HEK293 (cell line): Measurements from ENCODE around the gene PPIP5K2.
A peak's percentile ranks its signal among the peaks of the same experiment; 100 is the strongest.
"Not testable (repeated sequence)": the region's sequence is repeated elsewhere in the genome, so short reads cannot be mapped to it uniquely, and the experiment has no call there.

Experiments used
- CTCF ChIA-PET: fragments of 350-600 bp; formaldehyde crosslinking; extraction: SDS; loops from one replicate; lab custom pipeline; 2021; ENCODE audit warnings: antibody characterized with exemption; lab: Yijun Ruan, JAX
- POLR2A ChIA-PET: fragments of 300-600 bp; formaldehyde crosslinking; extraction: SDS; loops from one replicate; lab custom pipeline; 2020; ENCODE audit warnings: antibody characterized with exemption, inconsistent platforms; lab: Yijun Ruan, JAX
- H3K27ac ChIP-seq: fragments of 200-500 bp; sonication (Bioruptor generic); 2 replicates; pipeline ENCODE4 v1.5.1; 2014; ENCODE audit warnings: low read depth, low read length, control low read depth, inconsistent platforms; ENCODE audit errors: extremely low read depth
- H3K36me3 ChIP-seq, 2 experiments: fragments of 200-500 bp in 1 of 2; sonication (Bioruptor generic) in 1 of 2; 1 replicate in 1 of 2; 2 replicates in 1 of 2; pipeline ENCODE4 v1.5.1; 2014 to 2017; ENCODE audit warnings: inconsistent platforms in 2 of 2, low read length in 2 of 2; ENCODE audit not compliant: control insufficient read depth in 2 of 2, insufficient read depth in 1 of 2
- H3K4me1 ChIP-seq: fragments of 200-500 bp; sonication (Bioruptor generic); 2 replicates; pipeline ENCODE4 v1.5.1; 2014; ENCODE audit warnings: mild to moderate bottlenecking, low read length, inconsistent platforms; ENCODE audit not compliant: control insufficient read depth, insufficient read depth
- H3K4me3 ChIP-seq: 2 replicates; pipeline ENCODE4 v1.5.1; 2011; ENCODE audit warnings: low read depth, mild to moderate bottlenecking, control low read depth, low read length, moderate library complexity
- H3K9me3 ChIP-seq: fragments of 200-500 bp; sonication (Bioruptor generic); 2 replicates; pipeline ENCODE4 v1.5.1; 2014; ENCODE audit warnings: low read depth, low read length, inconsistent platforms; ENCODE audit not compliant: control insufficient read depth, insufficient read depth
- AEBP2 ChIP-seq: fragments of 450-650 bp; formaldehyde crosslinking; IDR thresholded peaks from 2 replicates; pipeline ENCODE4 v1.5.1; 2016; ENCODE audit warnings: missing biosample characterization, missing genetic modification characterization, borderline replicate concordance
- BCL11A ChIP-seq: fragments of 450-650 bp; formaldehyde crosslinking; IDR thresholded peaks from 2 replicates; pipeline ENCODE4 v1.5.1; 2016; ENCODE audit warnings: low read depth, missing biosample characterization, missing genetic modification characterization
- BCL11B ChIP-seq: fragments of 450-650 bp; formaldehyde crosslinking; IDR thresholded peaks from 2 replicates; pipeline ENCODE4 v1.5.1; 2016; ENCODE audit warnings: low read depth, missing biosample characterization, missing genetic modification characterization
- CTCF ChIP-seq: fragments of 450-650 bp; formaldehyde crosslinking; IDR thresholded peaks from 2 replicates; pipeline ENCODE4 v1.5.1; 2016; ENCODE audit warnings: missing biosample characterization, missing genetic modification characterization
- GLIS2 ChIP-seq: fragments of 450-650 bp; formaldehyde crosslinking; IDR thresholded peaks from 2 replicates; pipeline ENCODE4 v1.5.1; 2016; ENCODE audit warnings: missing biosample characterization, missing genetic modification characterization
- KLF16 ChIP-seq: fragments of 450-650 bp; formaldehyde crosslinking; IDR thresholded peaks from 2 replicates; pipeline ENCODE4 v1.5.1; 2017; ENCODE audit warnings: missing biosample characterization, missing genetic modification characterization
- KLF17 ChIP-seq: fragments of 450-650 bp; formaldehyde crosslinking; IDR thresholded peaks from 2 replicates; pipeline ENCODE4 v1.5.1; 2016; ENCODE audit warnings: missing biosample characterization, missing genetic modification characterization
- KLF8 ChIP-seq: fragments of 450-650 bp; formaldehyde crosslinking; IDR thresholded peaks from 2 replicates; pipeline ENCODE4 v1.5.1; 2016; ENCODE audit warnings: missing biosample characterization, missing genetic modification characterization
- OVOL3 ChIP-seq: fragments of 450-650 bp; formaldehyde crosslinking; IDR thresholded peaks from 2 replicates; pipeline ENCODE4 v1.5.1; 2016; ENCODE audit warnings: missing biosample characterization, missing genetic modification characterization
- PBX3 ChIP-seq: sonication (generic); formaldehyde crosslinking; IDR thresholded peaks from 2 replicates; pipeline ENCODE4 v1.8.1; 2022; ENCODE audit warnings: mild to moderate bottlenecking, moderate library complexity, missing genetic modification reagents
- SCRT2 ChIP-seq: fragments of 450-650 bp; formaldehyde crosslinking; IDR thresholded peaks from 2 replicates; pipeline ENCODE4 v1.5.1; 2016; ENCODE audit warnings: missing biosample characterization, missing genetic modification characterization
- SP2 ChIP-seq: fragments of 450-650 bp; formaldehyde crosslinking; IDR thresholded peaks from 2 replicates; pipeline ENCODE4 v1.5.1; 2016; ENCODE audit warnings: missing biosample characterization, missing genetic modification characterization
- SP7 ChIP-seq: fragments of 450-650 bp; formaldehyde crosslinking; IDR thresholded peaks from 2 replicates; pipeline ENCODE4 v1.5.1; 2016; ENCODE audit warnings: missing biosample characterization, missing genetic modification characterization
- YY1 ChIP-seq: fragments of 450-650 bp; formaldehyde crosslinking; IDR thresholded peaks from 2 replicates; pipeline ENCODE4 v1.5.1; 2018; ENCODE audit warnings: missing biosample characterization, missing genetic modification characterization
- ZFP3 ChIP-seq: fragments of 450-650 bp; formaldehyde crosslinking; IDR thresholded peaks from 2 replicates; pipeline ENCODE4 v1.5.1; 2016; ENCODE audit warnings: low read depth, missing biosample characterization, missing genetic modification characterization
- ZNF112 ChIP-seq: fragments of 450-650 bp; formaldehyde crosslinking; IDR thresholded peaks from 2 replicates; pipeline ENCODE4 v1.5.0; 2017; ENCODE audit warnings: missing biosample characterization, missing genetic modification characterization
- ZNF138 ChIP-seq: fragments of 450-650 bp; formaldehyde crosslinking; IDR thresholded peaks from 2 replicates; pipeline ENCODE4 v1.5.1; 2016; ENCODE audit warnings: missing biosample characterization, missing genetic modification characterization, borderline replicate concordance
- ZNF169 ChIP-seq: fragments of 450-650 bp; formaldehyde crosslinking; IDR thresholded peaks from 2 replicates; pipeline ENCODE4 v1.5.1; 2016; ENCODE audit warnings: missing biosample characterization, missing genetic modification characterization
- ZNF280D ChIP-seq: fragments of 450-650 bp; formaldehyde crosslinking; IDR thresholded peaks from 2 replicates; pipeline ENCODE4 v1.5.1; 2016; ENCODE audit warnings: missing biosample characterization, missing genetic modification characterization
- ZNF302 ChIP-seq: fragments of 450-650 bp; formaldehyde crosslinking; IDR thresholded peaks from 2 replicates; pipeline ENCODE4 v1.5.1; 2016; ENCODE audit warnings: missing biosample characterization, missing genetic modification characterization, low read depth
- ZNF341 ChIP-seq: fragments of 450-650 bp; formaldehyde crosslinking; IDR thresholded peaks from 2 replicates; pipeline ENCODE4; 2016; ENCODE audit warnings: low read depth, missing biosample characterization, missing genetic modification characterization
- ZNF37A ChIP-seq: fragments of 450-650 bp; IDR thresholded peaks from 2 replicates; pipeline ENCODE4 v1.5.1; 2018; ENCODE audit warnings: missing biosample characterization, missing genetic modification characterization
- ZNF404 ChIP-seq: fragments of 450-650 bp; formaldehyde crosslinking; IDR thresholded peaks from 2 replicates; pipeline ENCODE4 v1.5.1; 2017; ENCODE audit warnings: missing biosample characterization, missing genetic modification characterization
- ZNF561 ChIP-seq: fragments of 450-650 bp; IDR thresholded peaks from 2 replicates; pipeline ENCODE4 v1.5.1; 2018; ENCODE audit warnings: missing biosample characterization, missing genetic modification characterization, borderline replicate concordance
- ZNF596 ChIP-seq: fragments of 450-650 bp; IDR thresholded peaks from 2 replicates; pipeline ENCODE4 v1.5.0; 2018; ENCODE audit warnings: missing biosample characterization, mild to moderate bottlenecking, missing genetic modification characterization, moderate library complexity
- ZNF621 ChIP-seq: fragments of 450-650 bp; formaldehyde crosslinking; IDR thresholded peaks from 2 replicates; pipeline ENCODE4 v1.5.1; 2017; ENCODE audit warnings: missing biosample characterization, missing genetic modification characterization
- ZNF645 ChIP-seq: fragments of 450-650 bp; formaldehyde crosslinking; IDR thresholded peaks from 2 replicates; pipeline ENCODE4; 2016; ENCODE audit warnings: missing biosample characterization, missing genetic modification characterization
- ZNF670 ChIP-seq: fragments of 450-650 bp; formaldehyde crosslinking; IDR thresholded peaks from 2 replicates; pipeline ENCODE4 v1.5.1; 2016; ENCODE audit warnings: missing biosample characterization, missing genetic modification characterization, low read depth
- ZNF677 ChIP-seq: fragments of 450-650 bp; IDR thresholded peaks from 2 replicates; pipeline ENCODE4 v1.5.0; 2018; ENCODE audit warnings: missing biosample characterization, mild to moderate bottlenecking, missing genetic modification characterization, moderate library complexity
- ZNF747 ChIP-seq: fragments of 450-650 bp; formaldehyde crosslinking; IDR thresholded peaks from 2 replicates; pipeline ENCODE4 v1.5.1; 2016; ENCODE audit warnings: missing biosample characterization, missing genetic modification characterization
- ZNF792 ChIP-seq: fragments of 450-650 bp; formaldehyde crosslinking; IDR thresholded peaks from 2 replicates; pipeline ENCODE4 v1.5.1; 2016; ENCODE audit warnings: missing biosample characterization, missing genetic modification characterization

PPIP5K2 gene

GRCh38 chr5:103119765-103120606 lies at the start of gene PPIP5K2, which contains the start of gene GIN1 (continued):
- peak; percentile 96 for TF ChIP-seq KLF17 (tag by site-specific recombination)
- TF ChIP-seq AEBP2 (tag by site-specific recombination) = no peak
- peak; percentile 72 for TF ChIP-seq BCL11B
- TF ChIP-seq ZNF561 (tag by site-specific recombination) = peak; percentile 100
- TF ChIP-seq SP7 = peak; percentile 94
- no peak for TF ChIP-seq ZNF280D
- no peak for TF ChIP-seq ZNF792 (tag by site-specific recombination)
- TF ChIP-seq ZNF670 = no peak
- no peak for TF ChIP-seq ZNF404 (tag by site-specific recombination)
- TF ChIP-seq ZNF596 (tag by site-specific recombination) = no peak
- TF ChIP-seq CTCF (tag by site-specific recombination) = no peak
- TF ChIP-seq SCRT2 (tag by site-specific recombination) = peak; percentile 56
- TF ChIP-seq YY1 = peak; percentile 45; the same call in 1 of the 2 replicates
- no peak for TF ChIP-seq ZNF37A (tag by site-specific recombination)
- peak; percentile 93 for TF ChIP-seq SP2
- peak; percentile 68; the same call in 1 of the 2 replicates for TF ChIP-seq ZNF341
- TF ChIP-seq KLF16 (tag by site-specific recombination) = peak; percentile 96
- 0 out of 2 replicates have a peak, but pooled peaks have one; percentile 38 for TF ChIP-seq ZNF302 (tag by site-specific recombination)
- 0 out of 2 replicates have a peak, but pooled peaks have one; percentile 36 for TF ChIP-seq ZNF677 (tag by site-specific recombination)
- no peak for TF ChIP-seq BCL11A
- TF ChIP-seq ZNF138 = no peak
- no peak; the same call in none of the 2 replicates for TF ChIP-seq GLIS2 (tag by site-specific recombination)
- TF ChIP-seq PBX3 (CRISPR knock-in tag) = no peak
- TF ChIP-seq ZNF747 = no peak
- TF ChIP-seq KLF8 (tag by site-specific recombination) = peak; percentile 97
- no peak for TF ChIP-seq ZNF112
- TF ChIP-seq OVOL3 (tag by site-specific recombination) = no peak
- no peak for TF ChIP-seq ZNF645 (tag by site-specific recombination)
- no peak for TF ChIP-seq ZFP3
- no peak for TF ChIP-seq ZNF621 (tag by site-specific recombination)
- no peak for TF ChIP-seq ZNF169
- TF ChIP-seq, all 188 proteins: peak for 92

GRCh38 chr5:103073500-103073899 lies 46.6 kb upstream of the PPIP5K2 start:
- CTCF ChIA-PET, H3K4me3 ChIP-seq, H3K27ac ChIP-seq, H3K4me1 ChIP-seq, POLR2A ChIA-PET, H3K9me3 ChIP-seq, H3K36me3 ChIP-seq: not testable (repeated sequence)
